ENCODE measurements around the gene PLPPR3.

DNA sequence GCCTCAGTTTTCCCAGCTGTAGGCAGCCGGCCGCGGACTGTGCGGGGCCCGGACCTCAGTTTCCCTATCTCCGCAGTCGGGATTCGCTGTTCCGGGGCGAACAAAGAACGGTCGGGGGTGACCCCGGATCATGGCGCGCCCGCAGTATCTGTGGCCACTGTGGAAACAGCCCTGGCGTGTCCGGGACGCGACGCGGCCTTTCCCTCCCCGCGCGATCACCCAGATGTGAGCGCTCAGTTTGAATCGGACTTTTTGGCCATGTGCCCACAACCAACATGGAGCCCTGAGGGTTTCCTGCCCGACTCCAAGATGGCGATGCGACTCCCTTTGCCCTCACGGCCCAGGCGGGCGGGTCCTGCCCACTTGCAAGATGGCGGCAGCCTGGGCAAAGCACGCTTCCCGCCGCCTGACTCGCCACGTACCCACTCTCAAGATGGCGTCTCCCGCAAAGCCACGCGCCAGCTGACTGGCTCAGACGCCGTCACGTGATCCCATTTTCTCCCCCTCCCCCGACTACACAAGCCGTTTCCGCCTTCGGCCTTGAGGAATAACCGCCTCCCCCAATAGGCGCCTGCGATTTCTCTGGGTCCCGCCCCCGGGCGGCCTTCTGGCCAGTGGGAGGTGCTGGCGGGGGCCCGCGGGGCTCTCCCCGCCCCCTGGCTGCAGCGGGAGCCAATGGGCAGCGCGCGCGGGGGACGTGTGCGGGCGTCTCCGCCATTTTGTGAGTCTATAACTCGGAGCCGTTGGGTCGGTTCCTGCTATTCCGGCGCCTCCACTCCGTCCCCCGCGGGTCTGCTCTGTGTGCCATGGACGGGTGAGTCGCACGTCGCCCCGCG, 24.8 kb downstream of the PLPPR3 start, which contains the start of gene PTBP1:
- TF ChIP-seq L3MBTL2 (conservative IDR thresholded peaks at IDR 0.05) (peak; percentile 64), FOXA1 (IDR thresholded peaks at IDR 0.05) (no peak), FOXM1 (IDR thresholded peaks at IDR 0.05; ENCODE audit: borderline replicate concordance) (no peak), FOXK2 (IDR thresholded peaks at IDR 0.05) (no peak), ZNF384 (IDR thresholded peaks at IDR 0.05) (no peak), TARDBP (IDR thresholded peaks at IDR 0.05) (no peak), SUZ12 (IDR thresholded peaks at IDR 0.05) (no peak), BHLHE40 (IDR thresholded peaks at IDR 0.05; ENCODE audit: borderline replicate concordance) (no peak), SP1 (IDR thresholded peaks at IDR 0.05) (no peak; the same call in 1 of the 2 replicates)
